HG02678 (cell line): ENCODE measurements around the gene ABHD13.
"Not testable (repeated sequence)": the region's sequence is repeated elsewhere in the genome, so short reads cannot be mapped to it uniquely, and the experiment has no call there.

ENCODE experiments used
- ATAC-seq: cut with Tn5 transposase; IDR thresholded peaks from one replicate; pipeline ENCODE4 v1.9.1; 2021; ENCODE audit warnings: mild to moderate bottlenecking, moderate library complexity; ENCODE audit not compliant: unreplicated experiment

Gene ABHD13

DNA sequence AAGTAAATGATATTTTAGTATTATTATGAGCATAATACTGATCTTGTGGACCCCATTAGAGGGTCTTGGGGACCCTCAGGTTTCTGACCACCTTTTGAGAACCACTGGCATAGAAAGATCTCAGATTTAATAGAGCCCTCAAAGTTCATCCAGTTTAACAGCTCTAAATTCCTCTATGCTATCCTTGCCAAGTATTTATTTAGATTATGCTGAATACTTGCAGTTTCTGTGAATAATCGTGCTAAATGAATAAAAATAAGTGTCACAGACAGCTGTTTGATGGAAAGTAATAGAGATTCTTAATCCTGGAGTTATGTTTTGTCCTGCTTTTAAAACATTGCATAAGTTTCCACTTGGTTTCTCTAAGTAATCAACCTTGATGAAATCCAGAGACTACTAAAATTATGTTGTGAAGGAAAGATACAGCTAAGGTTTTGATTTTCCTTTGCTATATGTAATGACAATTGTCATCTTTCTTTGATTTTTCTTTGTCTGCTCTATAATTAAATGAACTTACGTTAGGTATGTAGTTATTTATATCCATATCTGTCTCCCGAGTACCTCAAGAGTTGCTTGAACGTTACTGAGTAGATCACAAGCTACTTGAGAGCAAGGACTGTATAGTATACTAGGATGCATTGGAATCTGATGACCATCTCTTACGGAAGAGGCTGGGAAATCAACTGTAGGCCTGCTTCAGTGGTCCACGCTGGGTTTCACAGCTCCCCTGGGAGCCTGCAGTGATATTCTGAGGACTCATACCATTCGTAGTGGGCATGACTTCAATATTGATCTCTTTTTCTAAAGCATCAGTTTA, 5.7 kb downstream of the ABHD13 start:
- no peak for ATAC-seq

- ATAC-seq = peak; percentile 65
Measured at GRCh38 chr13:108225440-108225839, 7.2 kb downstream of the ABHD13 start.

DNA sequence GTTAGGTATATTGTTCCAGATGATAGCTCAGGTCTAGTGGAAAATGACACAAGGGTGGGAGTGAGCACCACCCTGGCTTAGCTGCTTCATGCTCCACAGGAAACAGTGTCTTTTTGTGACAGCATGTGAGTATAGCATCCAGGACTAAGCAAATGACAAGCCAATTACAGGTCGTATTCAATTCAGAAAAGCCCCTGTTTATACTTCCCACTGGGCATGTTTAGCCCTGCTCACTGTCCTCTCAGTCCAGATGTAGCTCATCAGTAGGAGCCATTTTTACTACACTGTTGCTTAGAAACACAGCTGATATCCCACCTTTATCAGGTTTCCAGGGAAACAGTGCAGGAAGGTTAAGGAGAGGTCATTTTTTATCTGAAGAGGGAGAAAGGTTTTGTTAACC, 8.0 kb downstream of the ABHD13 start:
- peak; percentile 37 for ATAC-seq

DNA sequence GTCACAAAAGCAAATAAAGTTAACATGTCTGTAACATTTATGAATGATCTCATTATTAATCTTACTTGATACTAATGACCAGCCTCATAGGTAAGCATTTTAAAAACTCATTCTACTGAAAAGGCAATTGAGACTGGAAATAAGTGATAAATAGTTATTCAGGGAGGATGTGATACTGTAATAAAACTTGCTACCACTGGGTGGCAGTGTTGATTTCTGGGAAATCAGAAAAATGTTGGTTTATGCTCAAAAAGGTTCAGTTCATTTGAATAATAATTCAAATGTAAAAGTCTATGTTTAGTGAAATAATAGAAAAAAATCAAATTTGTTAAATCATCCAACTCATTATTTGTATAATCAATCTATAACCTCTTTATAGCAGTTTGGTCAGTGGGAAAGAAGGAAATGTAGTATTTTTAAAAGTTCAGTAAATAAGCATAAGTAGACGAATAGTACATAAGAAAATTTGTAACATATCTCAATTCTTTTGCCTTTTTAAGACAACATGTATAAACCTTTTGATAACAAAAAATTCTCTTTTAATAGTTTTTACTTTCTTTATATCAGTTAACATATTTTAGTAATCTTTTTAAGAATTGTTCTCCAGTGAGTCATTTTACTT, 9.6 kb downstream of the ABHD13 start:
- no peak for ATAC-seq

DNA sequence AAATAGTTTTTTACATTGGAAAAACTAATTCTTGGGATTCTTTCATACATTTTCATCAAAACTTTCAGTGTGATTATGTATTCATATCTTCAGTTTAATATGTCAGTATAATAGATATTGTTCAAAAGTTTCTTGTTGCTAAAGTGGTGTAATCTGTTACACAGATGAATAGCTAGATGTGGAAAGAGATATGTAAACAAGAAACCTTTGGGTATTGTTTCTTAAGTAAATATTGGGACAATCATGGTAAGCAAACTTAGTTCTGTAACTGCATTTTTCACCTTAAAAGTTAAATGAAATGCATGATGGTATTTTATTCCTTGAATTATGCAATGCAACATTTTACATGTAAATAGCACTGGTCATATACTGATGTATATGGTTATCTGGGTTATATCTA, 12.2 kb downstream of the ABHD13 start:
- no peak for ATAC-seq

- no peak for ATAC-seq
Measured at GRCh38 chr13:108249150-108249549, 31.0 kb downstream of the ABHD13 start.

- no peak for ATAC-seq
Measured at GRCh38 chr13:108257248-108257647, 39.1 kb downstream of the ABHD13 start.

- ATAC-seq = no peak
Measured at GRCh38 chr13:108263621-108264355, 45.6 kb downstream of the ABHD13 start.

DNA sequence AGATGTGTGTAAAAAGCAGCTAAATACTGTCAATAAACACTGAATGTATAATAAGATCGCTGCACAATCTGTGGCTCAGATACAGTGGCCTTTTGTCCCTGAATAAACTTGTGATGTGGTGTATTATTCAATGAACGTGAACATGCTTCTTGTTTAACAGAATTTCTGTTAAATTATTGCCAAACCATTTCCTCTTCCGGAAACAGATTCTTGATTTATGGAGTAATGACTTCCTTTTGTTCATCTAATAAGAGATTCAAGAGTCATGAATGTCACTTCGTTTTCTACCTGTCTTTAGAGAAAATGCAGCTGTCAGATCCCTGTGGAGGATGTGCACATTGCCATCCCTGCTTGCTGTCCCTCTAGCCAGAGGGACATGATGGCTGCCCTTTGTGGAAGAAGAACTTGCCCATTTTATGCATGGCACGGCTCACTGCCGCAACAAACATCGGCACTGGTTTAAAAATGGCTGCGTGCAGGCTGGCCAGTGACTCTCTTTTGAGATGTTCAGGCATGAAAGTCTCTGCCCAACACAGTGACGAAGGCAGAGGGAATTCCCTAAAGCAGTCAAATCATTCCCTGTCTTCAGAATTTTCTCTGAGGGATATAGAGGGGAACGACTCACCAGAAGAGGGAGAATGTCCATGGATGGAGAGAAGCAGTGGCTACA, 48.3 kb downstream of the ABHD13 start:
- no peak for ATAC-seq

- ATAC-seq = no peak
Measured at GRCh38 chr13:108267347-108267746, 49.2 kb downstream of the ABHD13 start.

GRCh38 chr13:108267855-108268254, 49.7 kb downstream of the ABHD13 start:
- not testable (repeated sequence) for ATAC-seq

DNA sequence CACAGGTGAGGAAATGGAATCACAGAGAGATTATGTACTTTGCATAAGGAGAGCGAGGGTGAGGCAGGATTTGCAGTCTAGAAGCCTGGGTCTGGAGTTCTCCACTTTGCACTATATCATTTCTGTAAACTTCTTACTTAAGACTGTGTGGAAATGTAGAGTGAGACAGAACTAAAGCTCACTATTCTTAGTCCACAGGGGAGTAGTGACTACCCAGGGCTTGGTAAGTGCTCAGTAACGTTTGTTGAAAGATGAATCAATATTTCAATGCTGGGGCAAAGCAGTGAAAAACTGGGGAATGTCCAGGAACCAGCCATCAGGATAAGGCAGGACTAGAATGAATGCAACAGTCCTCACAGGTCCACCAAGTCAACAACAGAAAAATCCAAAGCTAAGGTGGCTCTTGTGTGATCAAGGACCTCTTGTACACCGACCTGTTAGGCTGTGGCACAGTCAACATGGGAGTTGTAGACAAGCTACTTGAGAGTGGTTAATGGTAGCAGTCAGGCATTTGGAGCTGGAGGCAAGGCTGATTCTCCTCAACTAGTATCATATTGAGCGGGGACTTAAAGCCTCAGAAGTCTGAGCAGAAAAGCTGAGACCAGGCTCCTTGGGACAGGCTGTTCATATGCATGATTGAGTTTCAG, 50.4 kb downstream of the ABHD13 start:
- peak; percentile 19 for ATAC-seq

DNA sequence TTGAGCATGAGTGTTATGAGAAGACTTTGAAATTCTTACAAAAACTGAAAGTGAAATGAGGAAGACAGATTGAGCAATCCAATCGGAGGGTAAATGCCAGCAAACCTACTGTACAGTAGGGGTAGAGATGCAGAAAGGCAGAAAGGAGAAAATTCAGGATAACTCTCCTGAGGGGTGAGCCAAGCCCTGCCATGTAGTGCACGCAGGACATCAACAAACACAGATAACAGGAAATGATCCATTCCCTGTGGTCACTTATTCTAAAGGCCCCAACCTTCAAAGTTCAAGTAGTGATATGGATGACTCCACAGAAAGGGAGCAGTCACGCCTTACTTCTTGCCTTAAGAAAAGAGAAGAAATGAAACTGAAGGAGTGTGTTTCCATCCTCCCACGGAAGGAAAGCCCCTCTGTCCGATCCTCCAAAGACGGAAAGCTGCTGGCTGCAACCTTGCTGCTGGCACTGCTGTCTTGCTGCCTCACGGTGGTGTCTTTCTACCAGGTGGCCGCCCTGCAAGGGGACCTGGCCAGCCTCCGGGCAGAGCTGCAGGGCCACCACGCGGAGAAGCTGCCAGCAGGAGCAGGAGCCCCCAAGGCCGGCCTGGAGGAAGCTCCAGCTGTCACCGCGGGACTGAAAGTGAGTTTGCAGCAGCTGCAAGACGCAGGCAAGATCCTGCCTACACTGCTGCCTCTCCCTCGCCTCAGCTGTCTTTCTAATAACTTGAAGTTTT, 51.6 kb downstream of the ABHD13 start, which contains the start of gene TNFSF13B:
TNFSF13B (plus strand) TSS at position 118 of the 728 bp plus-strand sequence; CDS start at position 296, 178 bp downstream.
- peak; percentile 74 for ATAC-seq

DNA sequence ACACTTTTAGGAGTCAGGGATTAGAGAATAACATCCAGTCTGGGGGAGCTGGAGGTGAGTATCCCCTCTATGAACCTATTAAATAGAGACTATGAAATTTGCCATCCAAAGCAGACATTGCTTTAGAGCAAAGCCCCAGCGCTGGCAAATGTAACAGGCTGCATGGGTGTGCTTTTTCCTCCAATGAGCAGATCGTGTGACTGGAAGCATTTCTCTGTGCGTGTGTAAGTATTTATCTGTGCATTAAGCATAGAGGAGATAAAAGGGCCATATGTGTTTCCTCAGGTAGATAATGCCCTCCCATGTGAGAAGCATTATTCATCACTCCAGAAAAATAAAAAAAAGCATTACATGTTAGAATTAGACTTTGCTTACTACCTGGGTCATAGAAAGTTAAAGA, 52.2 kb downstream of the ABHD13 start:
- peak; percentile 5 for ATAC-seq

- no peak for ATAC-seq
Measured at GRCh38 chr13:108272333-108272732, 54.1 kb downstream of the ABHD13 start.

GRCh38 chr13:108273429-108274118, 55.4 kb downstream of the ABHD13 start:
- ATAC-seq = no peak

DNA sequence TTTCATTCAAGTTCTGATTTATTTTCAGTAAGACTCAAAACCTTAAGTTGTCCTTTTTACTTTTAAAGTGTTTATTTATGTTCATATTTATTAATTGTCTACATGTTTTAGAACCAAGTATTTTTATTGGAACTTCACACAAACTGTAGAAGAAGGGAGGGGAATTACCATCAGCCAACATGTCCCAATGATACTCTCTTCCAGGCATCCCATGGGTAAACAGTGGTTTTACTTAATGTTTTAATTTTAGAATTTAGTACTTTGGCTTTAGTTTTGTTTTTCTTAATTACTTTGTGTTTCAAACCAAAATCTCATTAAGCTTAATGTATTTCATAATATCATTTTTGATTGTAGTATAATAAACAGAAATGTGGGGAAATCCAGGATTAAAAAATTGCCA, 56.5 kb downstream of the ABHD13 start:
- no peak for ATAC-seq

GRCh38 chr13:108276060-108276459, 57.9 kb downstream of the ABHD13 start:
- ATAC-seq = no peak

DNA sequence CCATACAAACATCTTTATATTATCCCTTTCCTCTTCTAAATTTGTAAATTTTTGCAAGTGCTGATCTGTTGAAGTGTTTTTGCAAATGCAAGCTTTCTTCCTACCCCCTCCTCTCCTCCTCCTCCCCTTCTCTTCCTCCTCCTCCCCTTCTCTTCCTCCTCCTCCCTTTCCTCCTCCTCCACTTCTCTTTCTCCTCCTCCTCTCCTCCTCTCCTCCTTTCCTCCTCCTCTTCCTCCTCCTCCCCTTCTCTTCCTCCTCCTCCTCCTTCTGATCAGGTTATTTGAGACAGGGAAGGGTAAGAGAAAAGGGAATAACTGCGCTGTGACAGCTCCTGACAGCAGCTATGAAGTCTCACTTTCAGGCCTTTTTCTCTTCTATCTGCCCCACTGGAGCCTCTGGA, 60.3 kb downstream of the ABHD13 start:
- no peak for ATAC-seq
